Testis (tissue), 2 donors: Measurements from ENCODE around the gene FBXO7.

ENCODE experiments used
- POLR2A ChIP-seq: fragments of 450-650 bp; IDR thresholded peaks from one replicate; pipeline ENCODE4 v1.6.1; 2017; ENCODE audit warnings: antibody characterized with exemption, mild to moderate bottlenecking, moderate library complexity
- TF ChIP-seq, protein P1 (sequence below), 3 experiments: fragments of 450-650 bp in 2 of 3; fragments of 200-600 bp in 1 of 3; sonication (generic) in 1 of 3; IDR thresholded peaks; one replicate each; pipeline ENCODE4 v1.5.1; 2016 to 2019; ENCODE audit warnings: antibody characterized with exemption in 3 of 3, mild to moderate bottlenecking in 2 of 3, moderate library complexity in 1 of 3

DNA sequence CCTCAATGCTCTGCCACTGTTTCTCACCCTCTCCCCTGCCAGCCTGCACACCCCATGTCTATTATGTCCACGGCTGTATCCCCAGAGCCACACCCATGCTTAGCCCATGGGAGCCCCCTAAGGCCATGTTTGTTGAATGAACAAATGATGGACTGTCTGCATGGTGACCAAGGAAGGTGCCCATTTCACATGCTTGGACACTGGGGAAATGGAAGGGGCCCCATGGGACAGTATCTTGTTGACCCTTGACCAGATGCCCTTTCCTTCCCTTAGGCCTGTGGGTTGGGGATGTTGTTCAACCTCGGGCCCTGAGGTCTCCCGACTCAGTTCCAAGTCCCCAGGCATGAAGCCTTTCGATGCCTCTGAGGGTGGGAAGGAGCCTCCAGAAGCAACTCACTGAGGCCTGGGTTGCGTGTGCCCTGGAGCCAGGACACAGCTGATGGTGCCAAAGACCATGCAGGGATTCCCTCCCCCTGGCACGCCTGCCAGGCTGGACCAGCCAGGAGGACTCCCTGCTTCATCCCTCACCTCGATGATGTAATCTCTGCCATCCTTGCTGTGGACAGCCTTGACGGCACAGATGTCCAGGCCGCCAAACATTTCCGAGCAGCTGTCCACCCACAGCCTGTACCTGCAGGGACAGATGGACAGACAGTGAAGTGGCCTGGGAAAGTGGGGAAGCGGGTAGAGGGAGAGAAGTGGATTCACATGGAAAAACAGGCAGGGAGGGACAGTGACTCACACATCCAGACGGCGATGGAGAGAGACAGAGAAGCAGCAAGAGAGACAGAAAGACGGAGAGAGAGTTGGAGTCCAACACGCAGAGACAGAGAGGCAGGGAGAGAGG is 58.9 kb downstream of the FBXO7 start:
- TF ChIP-seq, protein P1, sequence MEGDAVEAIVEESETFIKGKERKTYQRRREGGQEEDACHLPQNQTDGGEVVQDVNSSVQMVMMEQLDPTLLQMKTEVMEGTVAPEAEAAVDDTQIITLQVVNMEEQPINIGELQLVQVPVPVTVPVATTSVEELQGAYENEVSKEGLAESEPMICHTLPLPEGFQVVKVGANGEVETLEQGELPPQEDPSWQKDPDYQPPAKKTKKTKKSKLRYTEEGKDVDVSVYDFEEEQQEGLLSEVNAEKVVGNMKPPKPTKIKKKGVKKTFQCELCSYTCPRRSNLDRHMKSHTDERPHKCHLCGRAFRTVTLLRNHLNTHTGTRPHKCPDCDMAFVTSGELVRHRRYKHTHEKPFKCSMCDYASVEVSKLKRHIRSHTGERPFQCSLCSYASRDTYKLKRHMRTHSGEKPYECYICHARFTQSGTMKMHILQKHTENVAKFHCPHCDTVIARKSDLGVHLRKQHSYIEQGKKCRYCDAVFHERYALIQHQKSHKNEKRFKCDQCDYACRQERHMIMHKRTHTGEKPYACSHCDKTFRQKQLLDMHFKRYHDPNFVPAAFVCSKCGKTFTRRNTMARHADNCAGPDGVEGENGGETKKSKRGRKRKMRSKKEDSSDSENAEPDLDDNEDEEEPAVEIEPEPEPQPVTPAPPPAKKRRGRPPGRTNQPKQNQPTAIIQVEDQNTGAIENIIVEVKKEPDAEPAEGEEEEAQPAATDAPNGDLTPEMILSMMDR (IDR thresholded peaks at IDR 0.05), result no peak
- no peak for TF ChIP-seq POLR2A
